Measurements from ENCODE around the gene NXF2.
"Not testable (repeated sequence)": the region's sequence is repeated elsewhere in the genome, so short reads cannot be mapped to it uniquely, and the experiment has no call there.

GRCh38 chrX:102272231-102272630 lies 25.3 kb downstream of the NXF2 start:
- TF ChIP-seq, protein P1, sequence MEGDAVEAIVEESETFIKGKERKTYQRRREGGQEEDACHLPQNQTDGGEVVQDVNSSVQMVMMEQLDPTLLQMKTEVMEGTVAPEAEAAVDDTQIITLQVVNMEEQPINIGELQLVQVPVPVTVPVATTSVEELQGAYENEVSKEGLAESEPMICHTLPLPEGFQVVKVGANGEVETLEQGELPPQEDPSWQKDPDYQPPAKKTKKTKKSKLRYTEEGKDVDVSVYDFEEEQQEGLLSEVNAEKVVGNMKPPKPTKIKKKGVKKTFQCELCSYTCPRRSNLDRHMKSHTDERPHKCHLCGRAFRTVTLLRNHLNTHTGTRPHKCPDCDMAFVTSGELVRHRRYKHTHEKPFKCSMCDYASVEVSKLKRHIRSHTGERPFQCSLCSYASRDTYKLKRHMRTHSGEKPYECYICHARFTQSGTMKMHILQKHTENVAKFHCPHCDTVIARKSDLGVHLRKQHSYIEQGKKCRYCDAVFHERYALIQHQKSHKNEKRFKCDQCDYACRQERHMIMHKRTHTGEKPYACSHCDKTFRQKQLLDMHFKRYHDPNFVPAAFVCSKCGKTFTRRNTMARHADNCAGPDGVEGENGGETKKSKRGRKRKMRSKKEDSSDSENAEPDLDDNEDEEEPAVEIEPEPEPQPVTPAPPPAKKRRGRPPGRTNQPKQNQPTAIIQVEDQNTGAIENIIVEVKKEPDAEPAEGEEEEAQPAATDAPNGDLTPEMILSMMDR (IDR thresholded peaks at IDR 0.05): not testable (repeated sequence)
- TF ChIP-seq EP300, POLR2A (IDR thresholded peaks at IDR 0.05): not testable (repeated sequence)

All from tibial nerve (tissue), 4 donors.